Measurements from ENCODE around the gene GLMP. TPM values are rescaled to one million over a fixed set of nuclear protein-coding genes. Genes with fewer than 3 reads are reported as not detected.

The GLMP gene
- total RNA-seq, 5 donors from 2014 or later (not counting 1 experiment from before 2014, with no cell fraction given), result 18.7 to 25.4 (median 24.1) TPM

DNA sequence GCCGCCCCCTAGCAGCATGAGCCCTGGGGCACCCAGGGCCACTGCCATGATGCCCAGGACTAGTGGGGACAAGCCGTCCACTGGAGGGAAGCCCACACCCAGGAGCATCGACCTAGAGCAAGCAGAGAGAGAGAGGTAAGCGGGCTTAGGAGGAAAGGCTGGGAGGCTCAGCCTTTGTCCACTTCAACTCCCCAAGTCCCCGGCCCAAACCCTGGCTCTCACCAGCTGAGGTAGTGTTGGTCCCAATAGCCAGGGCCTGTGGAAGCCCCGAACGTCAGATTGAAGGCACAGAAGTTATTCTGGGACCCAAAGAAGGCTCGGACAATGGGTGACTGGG lies 2.4 kb downstream of the GLMP start:
- Histone ChIP-seq H3K4me1 (ENCODE audit: control insufficient read depth in 1 of 2, extremely low read depth in 1 of 2, insufficient read depth in 2 of 2, low read length in 2 of 2) (peaks cover 8 to 20% of the 10 kb centered on the region in 2 experiments), H3K36me3 (ENCODE audit: control insufficient read depth in 2 of 2, extremely low read depth in 1 of 2, insufficient read depth in 1 of 2, low read length in 1 of 2) (peaks cover 9 to 27% of the 10 kb centered on the region in 2 donors), H3K9me3 (no peaks in the 10 kb centered on the region), H3K27me3 (replicated peaks in 1 of 2; ENCODE audit: control insufficient read depth in 2 of 2, extremely low read depth in 1 of 2, insufficient read depth in 2 of 2, low read length in 1 of 2) (no peaks in the 10 kb centered on the region), H3K27ac (ENCODE audit: low read length) (no peak overlapping the region), H3K4me3 (ENCODE audit: control insufficient read depth in 1 of 2, extremely low read depth in 1 of 2, low read length in 1 of 2) (no peak overlapping the region)
- Mint-ChIP-seq H3K27ac (peak overlapping the region; percentile 22 to 43), H3K4me1 (peaks cover 23 to 25% (median 25%) of the 10 kb centered on the region in 3 donors), H3K9me3 (no peaks in the 10 kb centered on the region), H3K36me3 (peaks cover 6% of the 10 kb centered on the region), H3K27me3 (no peaks in the 10 kb centered on the region), H3K4me3 (peak overlapping the region; percentile 28 to 41 (median 34))
- no peak for ATAC-seq (replicated peaks in 1 of 4)
- DNase-seq, result no peak
- WGBS (ENCODE audit: insufficient coverage), result 96% methylated on average over 5 of the region's 8 CpGs
- CTCF ChIA-PET, result no interaction called here
- POLR2A ChIA-PET, result no interaction called here

DNA sequence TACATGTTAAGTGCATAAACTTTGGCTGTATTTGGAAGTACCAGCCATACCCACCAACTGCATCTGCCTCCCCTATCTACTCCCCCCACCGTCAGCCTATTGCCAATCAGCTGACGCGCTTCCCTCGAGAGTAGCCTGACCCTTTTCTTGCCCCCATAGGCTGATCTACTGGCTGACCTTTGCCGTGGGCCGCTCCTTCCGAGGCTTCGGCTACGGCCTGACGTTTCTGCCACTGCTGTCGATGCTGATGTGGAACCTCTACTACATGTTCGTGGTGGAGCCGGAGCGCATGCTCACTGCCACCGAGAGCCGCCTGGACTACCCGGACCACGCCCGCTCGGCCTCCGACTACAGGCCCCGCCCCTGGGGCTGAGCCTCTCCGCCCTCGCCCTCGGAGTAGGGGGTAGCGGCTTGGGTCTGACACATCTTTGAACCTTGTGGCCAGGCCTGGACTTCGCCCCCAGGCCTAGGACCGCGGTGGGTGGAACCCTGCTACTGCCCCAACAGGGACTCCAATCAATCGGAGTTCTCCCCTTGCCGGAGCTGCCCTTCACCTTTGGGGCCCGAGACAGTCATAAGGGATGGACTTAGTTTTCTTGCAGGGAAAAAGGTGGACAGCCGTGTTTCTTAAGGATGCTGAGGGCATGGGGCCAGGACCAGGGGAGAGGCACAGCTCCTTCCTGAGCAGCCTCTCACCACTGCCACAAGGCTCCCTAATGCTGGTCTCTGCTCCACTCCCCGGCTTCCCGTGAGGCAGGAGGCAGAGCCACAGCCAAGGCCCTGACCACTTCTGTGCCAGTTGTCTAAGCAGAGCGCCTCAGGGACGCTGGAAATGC lies 4.0 kb downstream of the GLMP start:
- Histone ChIP-seq H3K9me3 (no peaks in the 10 kb centered on the region), H3K27me3 (replicated peaks in 1 of 2; ENCODE audit: control insufficient read depth in 2 of 2, extremely low read depth in 1 of 2, insufficient read depth in 2 of 2, low read length in 1 of 2) (no peaks in the 10 kb centered on the region), H3K36me3 (ENCODE audit: control insufficient read depth in 2 of 2, extremely low read depth in 1 of 2, insufficient read depth in 1 of 2, low read length in 1 of 2) (peaks cover 9 to 27% of the 10 kb centered on the region in 2 donors), H3K27ac (ENCODE audit: low read length) (no peak overlapping the region), H3K4me3 (ENCODE audit: control insufficient read depth in 1 of 2, extremely low read depth in 1 of 2, low read length in 1 of 2) (no peak overlapping the region), H3K4me1 (ENCODE audit: control insufficient read depth in 1 of 2, extremely low read depth in 1 of 2, insufficient read depth in 2 of 2, low read length in 2 of 2) (peaks cover 8 to 20% of the 10 kb centered on the region in 2 experiments)
- DNase-seq (peak in 4 of 35 experiments; percentile 6 to 33 (median 14)), ATAC-seq (replicated peaks in 1 of 4) (peak in 2 of 4 experiments; percentile 12 to 28)
- H3K27ac Mint-ChIP-seq, result no peak overlapping the region
- no peaks in the 10 kb centered on the region for H3K27me3 Mint-ChIP-seq
- ChIA-PET POLR2A (interaction anchor here in 1 of 2 donors (0.6 kb wide), 1 partner anchor 9 kb away, joined by 3 read pairs; no protein-coding TSS in a partner anchor), CTCF (no interaction called here)
- WGBS (ENCODE audit: insufficient coverage), result 84% methylated on average over 35 of the region's 37 CpGs
- H3K36me3 Mint-ChIP-seq, result peaks cover 6% of the 10 kb centered on the region
- H3K9me3 Mint-ChIP-seq, result no peaks in the 10 kb centered on the region
- peak overlapping the region in 1 of 3 donors; percentile 47 for H3K4me3 Mint-ChIP-seq
- peaks cover 23 to 25% (median 25%) of the 10 kb centered on the region in 3 donors for H3K4me1 Mint-ChIP-seq

DNA sequence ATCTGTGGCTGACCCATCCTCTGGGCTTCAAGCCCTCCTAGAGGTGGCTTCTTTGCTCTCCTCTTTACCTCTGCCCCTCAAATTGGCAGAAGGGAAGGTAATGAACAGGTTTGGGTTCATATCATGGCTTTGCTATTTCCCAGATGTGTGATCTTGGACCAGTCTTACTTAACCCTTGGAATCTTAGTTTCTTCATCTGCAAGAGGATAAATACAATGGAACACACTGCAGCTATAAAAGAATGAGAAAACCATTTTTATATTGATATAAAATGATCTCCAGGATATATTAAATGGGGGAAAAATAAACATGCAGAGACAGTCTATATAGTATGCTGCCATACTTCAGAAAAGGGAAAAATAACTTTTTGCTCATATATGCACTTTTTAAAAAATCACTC lies 5.6 kb downstream of the GLMP start:
- H3K4me3 Mint-ChIP-seq, result no peak overlapping the region
- H3K36me3 Mint-ChIP-seq, result peaks cover 6% of the 10 kb centered on the region
- no peaks in the 10 kb centered on the region for H3K9me3 ChIP-seq
- no peak overlapping the region for H3K4me3 ChIP-seq (ENCODE audit: control insufficient read depth in 1 of 2, extremely low read depth in 1 of 2, low read length in 1 of 2)
- no peak overlapping the region for H3K27ac Mint-ChIP-seq
- H3K4me1 Mint-ChIP-seq, result peaks cover 12 to 18% (median 14%) of the 10 kb centered on the region in 3 donors
- ATAC-seq (replicated peaks in 1 of 4), result no peak
- H3K9me3 Mint-ChIP-seq, result no peaks in the 10 kb centered on the region
- no peaks in the 10 kb centered on the region for H3K27me3 Mint-ChIP-seq
- ChIA-PET POLR2A (no interaction called here), CTCF (no interaction called here)
- H3K27me3 ChIP-seq (replicated peaks in 1 of 2; ENCODE audit: control insufficient read depth in 2 of 2, extremely low read depth in 1 of 2, insufficient read depth in 2 of 2, low read length in 1 of 2), result no peaks in the 10 kb centered on the region
- no peak overlapping the region for H3K27ac ChIP-seq (ENCODE audit: low read length)
- DNase-seq, result no peak
- H3K36me3 ChIP-seq (ENCODE audit: control insufficient read depth in 2 of 2, extremely low read depth in 1 of 2, insufficient read depth in 1 of 2, low read length in 1 of 2), result peaks cover 20 to 27% of the 10 kb centered on the region in 2 donors
- H3K4me1 ChIP-seq (ENCODE audit: control insufficient read depth in 1 of 2, extremely low read depth in 1 of 2, insufficient read depth in 2 of 2, low read length in 2 of 2), result peaks cover 2 to 11% of the 10 kb centered on the region in 2 experiments

DNA sequence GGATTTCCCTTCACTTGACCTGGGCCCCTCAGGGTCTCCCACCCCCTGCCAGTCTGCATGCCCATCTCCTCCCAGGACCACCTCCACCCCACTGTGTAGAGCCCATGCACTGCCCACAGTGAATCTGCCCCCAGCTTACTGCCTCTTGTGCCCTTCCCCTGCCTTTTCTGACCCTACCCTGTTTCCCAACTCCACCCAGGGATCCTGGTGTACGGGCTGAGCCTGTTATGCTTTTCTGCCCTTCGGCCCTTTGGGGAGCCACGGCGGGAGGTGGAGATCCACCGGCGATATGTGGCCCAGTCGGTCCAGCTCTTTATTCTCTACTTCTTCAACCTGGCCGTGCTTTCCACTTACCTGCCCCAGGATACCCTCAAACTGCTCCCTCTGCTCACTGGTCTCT lies 9.4 kb downstream of the GLMP start:
- H3K9me3 ChIP-seq, result no peaks in the 10 kb centered on the region
- no peaks in the 10 kb centered on the region for H3K9me3 Mint-ChIP-seq
- peaks cover 10 to 25% of the 10 kb centered on the region in 2 experiments for H3K4me1 ChIP-seq (ENCODE audit: control insufficient read depth in 1 of 2, extremely low read depth in 1 of 2, insufficient read depth in 2 of 2, low read length in 2 of 2)
- DNase-seq (no peak), ATAC-seq (replicated peaks in 1 of 4) (no peak)
- no peak overlapping the region for H3K27ac ChIP-seq (ENCODE audit: low read length)
- no peak overlapping the region for H3K27ac Mint-ChIP-seq
- H3K4me3 Mint-ChIP-seq, result no peak overlapping the region
- ChIA-PET CTCF (no interaction called here), POLR2A (no interaction called here)
- H3K27me3 ChIP-seq (replicated peaks in 1 of 2; ENCODE audit: control insufficient read depth in 2 of 2, extremely low read depth in 1 of 2, insufficient read depth in 2 of 2, low read length in 1 of 2), result no peaks in the 10 kb centered on the region
- no peak overlapping the region for H3K4me3 ChIP-seq (ENCODE audit: control insufficient read depth in 1 of 2, extremely low read depth in 1 of 2, low read length in 1 of 2)
- WGBS (ENCODE audit: insufficient coverage), result 94% methylated on average over 2 of the region's 8 CpGs
- H3K36me3 Mint-ChIP-seq, result peaks cover 6% of the 10 kb centered on the region
- peaks cover 29 to 32% (median 31%) of the 10 kb centered on the region in 3 donors for H3K4me1 Mint-ChIP-seq
- H3K36me3 ChIP-seq (ENCODE audit: control insufficient read depth in 2 of 2, extremely low read depth in 1 of 2, insufficient read depth in 1 of 2, low read length in 1 of 2), result peaks cover 8 to 13% of the 10 kb centered on the region in 2 donors
- no peaks in the 10 kb centered on the region for H3K27me3 Mint-ChIP-seq

DNA sequence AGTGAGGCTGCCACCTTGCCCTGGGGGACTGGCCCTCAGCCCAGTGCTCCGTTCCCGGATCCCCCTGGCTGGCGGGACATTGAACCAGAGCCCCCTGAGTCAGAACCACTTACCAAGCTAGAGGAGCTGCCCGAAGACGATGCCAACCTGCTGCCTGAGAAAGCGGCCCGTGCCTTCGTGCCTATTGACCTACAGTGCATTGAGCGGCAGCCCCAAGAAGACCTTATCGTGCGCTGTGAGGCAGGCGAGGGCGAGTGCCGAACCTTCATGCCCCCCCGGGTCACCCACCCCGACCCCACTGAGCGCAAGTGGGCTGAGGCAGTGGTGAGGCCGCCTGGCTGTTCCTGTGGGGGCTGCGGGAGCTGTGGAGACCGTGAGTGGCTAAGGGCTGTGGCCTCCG lies 10.0 kb downstream of the GLMP start:
- POLR2A ChIA-PET, result interaction anchor here in 1 of 2 donors (0.5 kb wide), 1 partner anchor 144 kb away, joined by 3 read pairs; no protein-coding TSS in a partner anchor
- H3K36me3 Mint-ChIP-seq, result peaks cover 6% of the 10 kb centered on the region

DNA sequence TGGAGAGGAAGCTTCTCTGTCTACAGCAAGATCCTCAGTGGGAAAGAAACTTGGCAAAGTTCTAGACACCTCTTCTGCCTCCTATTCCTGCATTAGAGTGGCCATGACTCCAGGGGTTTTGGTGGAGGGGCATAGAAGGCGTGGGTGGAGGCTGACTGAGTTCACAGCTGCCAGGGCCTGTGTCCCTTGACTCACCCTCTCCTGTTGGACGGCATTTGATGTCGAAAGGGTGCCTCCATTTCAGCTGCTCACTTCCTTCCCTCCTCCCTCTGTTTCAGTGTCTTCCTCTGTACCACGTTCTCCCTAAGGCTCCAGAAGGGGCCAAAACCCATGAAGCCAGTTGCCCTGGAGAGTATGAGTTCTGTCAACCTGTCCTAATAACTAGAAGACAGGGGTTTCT lies 10.7 kb downstream of the GLMP start:
- H3K27me3 Mint-ChIP-seq, result no peaks in the 10 kb centered on the region
- peaks cover 5 to 13% of the 10 kb centered on the region in 2 donors for H3K36me3 ChIP-seq (ENCODE audit: control insufficient read depth in 2 of 2, extremely low read depth in 1 of 2, insufficient read depth in 1 of 2, low read length in 1 of 2)
- WGBS (ENCODE audit: insufficient coverage), result no CpG with 5 or more reads among the region's 4 CpGs
- H3K9me3 Mint-ChIP-seq, result no peaks in the 10 kb centered on the region
- H3K9me3 ChIP-seq, result no peaks in the 10 kb centered on the region
- H3K4me1 Mint-ChIP-seq, result peaks cover 39 to 44% (median 42%) of the 10 kb centered on the region in 3 donors
- ATAC-seq (replicated peaks in 1 of 4), result no peak
- no peak overlapping the region for H3K27ac Mint-ChIP-seq
- H3K27me3 ChIP-seq (replicated peaks in 1 of 2; ENCODE audit: control insufficient read depth in 2 of 2, extremely low read depth in 1 of 2, insufficient read depth in 2 of 2, low read length in 1 of 2), result no peaks in the 10 kb centered on the region
- ChIA-PET CTCF (interaction anchor here in 1 of 2 donors (0.8 kb wide), 2 partner anchors 11 to 161 kb away, joined by 3 to 4 read pairs; no protein-coding TSS in a partner anchor), POLR2A (no interaction called here)
- no peak overlapping the region for H3K4me3 ChIP-seq (ENCODE audit: control insufficient read depth in 1 of 2, extremely low read depth in 1 of 2, low read length in 1 of 2)
- H3K36me3 Mint-ChIP-seq, result peaks cover 2% of the 10 kb centered on the region
- H3K27ac ChIP-seq (ENCODE audit: low read length), result no peak overlapping the region
- H3K4me1 ChIP-seq (ENCODE audit: control insufficient read depth in 1 of 2, extremely low read depth in 1 of 2, insufficient read depth in 2 of 2, low read length in 2 of 2), result peaks cover 12 to 27% of the 10 kb centered on the region in 2 experiments
- H3K4me3 Mint-ChIP-seq, result peak overlapping the region in 1 of 3 donors; percentile 13
- no peak for DNase-seq

More for the DNA sequence above, 10.0 kb downstream of the GLMP start:
- no peak for DNase-seq
- CTCF ChIA-PET, result interaction anchor here in 1 of 2 donors (0.8 kb wide), 1 partner anchor 12 kb away, joined by 4 read pairs; no protein-coding TSS in a partner anchor
- 96% methylated on average over 19 of the region's 21 CpGs for WGBS (ENCODE audit: insufficient coverage)
- Histone ChIP-seq H3K36me3 (ENCODE audit: control insufficient read depth in 2 of 2, extremely low read depth in 1 of 2, insufficient read depth in 1 of 2, low read length in 1 of 2) (peaks cover 5 to 13% of the 10 kb centered on the region in 2 donors), H3K27me3 (replicated peaks in 1 of 2; ENCODE audit: control insufficient read depth in 2 of 2, extremely low read depth in 1 of 2, insufficient read depth in 2 of 2, low read length in 1 of 2) (no peaks in the 10 kb centered on the region), H3K27ac (ENCODE audit: low read length) (no peak overlapping the region), H3K4me1 (ENCODE audit: control insufficient read depth in 1 of 2, extremely low read depth in 1 of 2, insufficient read depth in 2 of 2, low read length in 2 of 2) (peaks cover 10 to 27% of the 10 kb centered on the region in 2 experiments), H3K9me3 (no peaks in the 10 kb centered on the region), H3K4me3 (ENCODE audit: control insufficient read depth in 1 of 2, extremely low read depth in 1 of 2, low read length in 1 of 2) (no peak overlapping the region)
- Mint-ChIP-seq H3K27ac (no peak overlapping the region), H3K27me3 (no peaks in the 10 kb centered on the region), H3K4me3 (no peak overlapping the region), H3K4me1 (peaks cover 35 to 38% (median 37%) of the 10 kb centered on the region in 3 donors), H3K9me3 (no peaks in the 10 kb centered on the region)
- ATAC-seq (replicated peaks in 1 of 4), result no peak
